ENCODE measurements around the gene HAGHL.

DNA sequence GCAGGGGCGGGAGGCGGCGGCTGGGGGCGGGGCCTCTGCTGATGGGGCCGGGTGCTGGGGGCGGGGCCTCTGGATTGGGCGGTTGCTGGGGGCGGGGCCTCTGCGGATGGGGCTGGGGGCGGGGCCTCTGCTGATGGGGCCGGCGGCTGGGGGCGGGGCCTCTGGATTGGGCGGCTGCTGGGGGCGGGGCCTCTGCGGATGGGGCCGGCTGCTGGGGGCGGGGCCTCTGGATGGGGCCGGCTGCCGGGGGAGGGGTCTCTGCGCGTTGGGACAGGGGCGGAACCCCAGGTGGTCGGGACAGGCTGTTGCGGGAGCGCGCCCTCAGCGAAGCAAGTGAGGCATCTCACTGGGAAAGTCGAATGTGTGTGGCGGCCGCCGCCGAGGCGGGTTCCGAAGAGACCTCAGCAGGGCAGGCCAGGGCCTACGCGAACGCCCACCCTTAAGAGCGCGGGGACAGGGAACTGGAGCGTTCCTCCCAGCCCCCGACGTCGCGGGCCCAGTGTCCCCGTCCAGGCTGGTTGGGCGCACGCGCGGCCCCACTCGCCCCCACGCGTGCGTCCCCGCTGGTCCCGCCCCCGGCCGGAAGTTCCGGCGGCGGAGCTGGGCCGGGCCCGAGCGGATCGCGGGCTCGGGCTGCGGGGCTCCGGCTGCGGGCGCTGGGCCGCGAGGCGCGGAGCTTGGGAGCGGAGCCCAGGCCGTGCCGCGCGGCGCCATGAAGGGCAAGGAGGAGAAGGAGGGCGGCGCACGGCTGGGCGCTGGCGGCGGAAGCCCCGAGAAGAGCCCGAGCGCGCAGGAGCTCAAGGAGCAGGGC is 46.9 kb upstream of the HAGHL start, which contains the start of gene STUB1:
- TF ChIP-seq CTCF (IDR thresholded peaks at IDR 0.05 in 8 of 11, conservative IDR thresholded peaks at IDR 0.05 in 3 of 11) (no peak), POLR2A (IDR thresholded peaks at IDR 0.05) (peak in 2 of 3 donors; percentile 24 to 40)

All from spleen (tissue), 7 donors.